Heart left ventricle (tissue), 13 donors: ENCODE measurements around the gene MPZL2.

Experiments
- POLR2A ChIP-seq, 2 donors: fragments of 450-650 bp; IDR thresholded peaks; one replicate each; pipeline ENCODE4 v1.6.1; 2017; ENCODE audit warnings: antibody characterized with exemption in 2 of 2, mild to moderate bottlenecking in 2 of 2, moderate library complexity in 2 of 2
- TF ChIP-seq, protein P1 (sequence below), 12 donors: fragments of 200-600 bp; sonication (generic) in 4 of 12; IDR thresholded peaks; one replicate each; pipeline versions ENCODE4 v1.5.0 to v1.8.0; 2018 to 2022; ENCODE audit warnings: antibody characterized with exemption in 12 of 12, mild to moderate bottlenecking in 5 of 12
- donor health status: ischemic (EF 13 %, LVEDD 7.1; RV severe dilation, severe dysfunction).
- donor health status: DM: no; HTN: yes; CAD: no.
- donor health status: DM: no; HTN: no; CAD: no.
- donor health status: ischemic (EF 25% LVEDD 6.9; RV normal size, moderate dysfunction).
- donor health status: ischemic (EF 25% LVEDD 5.7; RV mildly dilated, moderate dysfunction).
- donor health status: ischemic (EF 35%, LVEDD 5.7; RV mildly dilated, moderate dysfunction).
- donor health status: nonischemic (EF 11% LVEDD 7.7; RV severe dilation, severe dysfunction).
- donor health status: DM: yes; HTN: yes; CAD: no.
- donor health status: PGD.
- donor health status: ischemic (EF 29% LVEDD 5.4; RV normal size, mild dysfunction).
- donor health status: nonischemic (EF 23%, LVEDD 6.1; RV moderate dilation, normal function).

GRCh38 chr11:118294053-118294452, 30.0 kb upstream of the MPZL2 start:
- TF ChIP-seq POLR2A (IDR thresholded peaks at IDR 0.05), result no peak
- TF ChIP-seq, protein P1, sequence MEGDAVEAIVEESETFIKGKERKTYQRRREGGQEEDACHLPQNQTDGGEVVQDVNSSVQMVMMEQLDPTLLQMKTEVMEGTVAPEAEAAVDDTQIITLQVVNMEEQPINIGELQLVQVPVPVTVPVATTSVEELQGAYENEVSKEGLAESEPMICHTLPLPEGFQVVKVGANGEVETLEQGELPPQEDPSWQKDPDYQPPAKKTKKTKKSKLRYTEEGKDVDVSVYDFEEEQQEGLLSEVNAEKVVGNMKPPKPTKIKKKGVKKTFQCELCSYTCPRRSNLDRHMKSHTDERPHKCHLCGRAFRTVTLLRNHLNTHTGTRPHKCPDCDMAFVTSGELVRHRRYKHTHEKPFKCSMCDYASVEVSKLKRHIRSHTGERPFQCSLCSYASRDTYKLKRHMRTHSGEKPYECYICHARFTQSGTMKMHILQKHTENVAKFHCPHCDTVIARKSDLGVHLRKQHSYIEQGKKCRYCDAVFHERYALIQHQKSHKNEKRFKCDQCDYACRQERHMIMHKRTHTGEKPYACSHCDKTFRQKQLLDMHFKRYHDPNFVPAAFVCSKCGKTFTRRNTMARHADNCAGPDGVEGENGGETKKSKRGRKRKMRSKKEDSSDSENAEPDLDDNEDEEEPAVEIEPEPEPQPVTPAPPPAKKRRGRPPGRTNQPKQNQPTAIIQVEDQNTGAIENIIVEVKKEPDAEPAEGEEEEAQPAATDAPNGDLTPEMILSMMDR (IDR thresholded peaks at IDR 0.05), result no peak
